Adipose tissue (tissue), 3 donors: ENCODE measurements around the gene FAM32A. TPM values are rescaled to one million over a fixed set of nuclear protein-coding genes. Genes with fewer than 3 reads are reported as not detected.

Experiments
- H3K27ac ChIP-seq: one replicate; pipeline ENCODE4 v1.5.1; 2013; ENCODE audit warnings: low read depth, low read length
- WGBS, 3 donors: extraction: QIAGEN DNeasy Blood & Tissue Kit; methylation state at CpG; one replicate each; pipeline ENCODE4 v1.1.7; 2013; 5-methylcytosine and 5-hydroxymethylcytosine counted together
- polyA plus RNA-seq, 3 donors: library from polyadenylated mRNA; stranded (reverse); fragments of 200-250 nt; gene quantifications; one replicate each; pipeline ENCODE4 v1.2.3, GENCODE V29; 2013
- donor health status: healthy with polysubstance abuse.
- donor health status: Bipolar disorder and iron deficiency.
- donor health status: healthy.

FAM32A gene
- polyA plus RNA-seq, 3 donors, result 41.8 to 107 (median 73.4) TPM

DNA sequence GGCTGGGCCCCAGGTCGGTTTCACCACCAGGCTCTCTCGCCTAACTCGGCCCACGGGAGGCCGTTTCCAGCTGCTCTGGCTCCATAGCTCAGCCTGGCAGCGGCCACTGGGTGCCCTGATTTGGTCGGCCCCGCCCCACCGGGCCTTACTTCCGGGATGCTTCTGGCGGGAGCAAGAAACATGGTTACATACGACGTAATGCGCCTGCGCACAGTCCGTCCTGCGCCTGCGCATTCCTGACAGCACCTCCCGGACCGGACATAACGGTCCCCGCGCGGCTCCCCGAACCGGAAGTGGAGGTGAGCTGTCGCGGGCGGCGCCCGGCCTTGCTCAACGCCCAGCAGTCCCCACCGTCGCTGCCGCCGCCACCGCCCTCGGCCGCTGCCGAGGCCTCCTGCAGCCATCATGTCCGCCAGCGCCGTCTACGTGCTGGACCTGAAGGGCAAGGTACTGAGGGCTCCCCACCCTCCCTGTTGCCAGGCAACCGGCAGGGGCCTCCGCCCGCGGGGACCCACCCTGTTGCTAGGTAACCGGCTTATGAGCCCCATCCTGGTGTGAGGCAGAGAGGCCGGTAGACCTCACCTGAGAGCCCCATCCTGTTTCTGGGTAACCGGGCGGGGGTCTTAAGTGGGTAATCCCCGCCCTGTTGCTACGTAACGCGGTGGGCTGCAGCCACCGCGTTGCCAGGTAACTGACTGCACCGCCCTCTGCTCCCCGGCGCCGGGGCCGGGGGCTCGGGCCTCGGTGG, 12.6 kb downstream of the FAM32A start, which contains the start of gene AP1M1:
TSS of gene AP1M1 (plus strand) at position 290 of the 748 bp plus-strand sequence. CDS start at position 406, 116 bp downstream.
- H3K27ac ChIP-seq, result no peak within 1 kb of the TSS
- WGBS, 3 donors, result 0% methylated on average over 63 to 65 of the region's 65 CpGs

DNA sequence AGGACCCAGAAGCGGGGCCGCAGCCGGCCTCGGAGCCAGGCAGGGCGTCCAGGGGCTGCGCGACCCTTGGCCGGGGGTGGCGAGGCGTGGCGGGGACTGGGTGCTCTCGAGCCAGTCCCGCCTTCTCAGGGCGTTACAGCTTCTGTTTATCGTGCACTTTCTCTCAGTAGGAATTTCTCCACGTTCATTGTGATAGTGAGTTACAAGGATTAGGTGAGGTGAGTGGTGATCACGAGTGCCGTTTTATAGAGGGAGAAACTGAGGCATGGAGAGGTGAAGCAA, 13.1 kb downstream of the FAM32A start:
- WGBS, 3 donors, result 1% methylated on average over 18 of the region's 18 CpGs
- no peak overlapping the region for H3K27ac ChIP-seq

DNA sequence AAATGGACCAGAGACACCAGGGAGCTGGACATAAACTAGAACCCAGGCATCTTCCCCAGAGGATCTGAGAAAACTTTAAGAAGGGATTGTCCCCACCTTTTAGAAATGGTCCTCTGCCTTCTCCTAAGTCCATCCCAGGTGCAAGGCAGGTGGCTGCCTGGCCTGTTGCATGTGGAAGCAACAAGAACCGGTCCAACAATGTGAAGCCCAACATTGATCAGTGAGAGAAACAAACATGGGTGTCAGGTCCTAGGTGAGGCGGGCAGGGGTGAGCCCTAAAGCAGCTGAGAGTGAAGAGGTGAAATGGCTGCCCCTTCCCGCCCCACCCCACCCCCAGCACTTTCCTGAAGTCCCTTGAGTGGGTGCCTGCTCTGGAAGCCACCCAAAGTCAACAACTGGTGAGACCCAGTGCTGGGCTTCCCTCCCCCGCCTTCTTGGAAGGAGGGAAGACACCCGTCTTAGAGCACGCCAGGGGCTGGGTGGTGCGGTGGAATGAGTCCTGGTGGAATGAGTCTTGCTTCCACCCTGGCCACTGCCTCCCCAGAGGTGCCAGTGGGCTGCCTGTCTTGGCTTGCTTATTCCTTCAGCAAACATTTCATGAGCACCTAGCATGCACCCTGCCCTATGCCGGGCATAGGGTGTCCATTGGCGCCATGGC, 14.2 kb downstream of the FAM32A start:
- no peak overlapping the region for H3K27ac ChIP-seq
- 81 to 87% (median 83%) methylated on average over 9 of the region's 9 CpGs for WGBS, 3 donors

DNA sequence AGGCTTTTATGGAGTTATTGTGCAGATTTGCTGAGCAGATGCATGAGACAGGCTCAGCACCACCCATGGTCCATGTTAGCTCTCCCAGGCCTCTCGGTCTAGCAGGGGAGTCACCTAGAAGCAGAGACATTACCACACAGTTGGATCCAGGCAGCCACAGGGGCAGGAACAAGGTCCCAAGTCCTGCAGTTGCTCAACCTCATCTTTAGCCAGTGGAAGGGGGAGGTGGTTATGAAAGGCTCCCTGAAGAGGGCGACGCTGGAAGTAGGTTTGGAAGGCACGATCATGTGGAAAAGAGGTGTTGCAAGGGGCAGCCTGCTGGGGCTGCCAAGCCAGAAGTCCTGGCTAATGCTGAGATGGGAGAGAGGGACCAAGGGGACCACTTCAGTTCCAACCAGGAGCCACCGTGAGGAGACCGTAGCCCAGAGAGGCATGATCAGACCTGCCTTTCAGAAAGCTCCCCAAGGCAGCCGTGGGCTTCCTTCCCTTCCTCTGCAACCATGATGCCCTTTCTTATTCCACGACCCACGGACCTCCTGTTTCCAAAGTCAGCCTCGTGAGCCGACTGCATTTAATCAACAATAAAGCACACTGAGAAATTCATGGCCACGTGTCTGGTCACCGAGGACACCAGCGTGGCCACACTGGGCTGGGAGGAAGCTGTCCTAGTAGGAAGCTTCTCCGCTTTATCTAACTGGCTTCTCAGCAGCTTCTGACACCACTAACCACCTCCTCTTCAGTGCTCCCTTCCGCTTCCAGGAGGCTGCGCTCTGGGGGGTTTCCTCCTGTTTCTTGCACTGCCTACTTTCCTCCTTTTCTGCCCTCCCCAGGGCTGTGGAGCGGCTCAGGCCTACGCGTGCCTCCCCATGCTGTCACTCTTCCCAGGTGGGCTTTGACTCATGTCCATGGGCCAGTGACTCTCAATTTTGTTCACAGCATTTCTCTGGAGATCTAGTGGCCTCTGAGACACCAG, 15.1 kb downstream of the FAM32A start:
- WGBS, 3 donors, result 58 to 82% (median 60%) methylated on average over 20 of the region's 20 CpGs
- H3K27ac ChIP-seq, result no peak overlapping the region

DNA sequence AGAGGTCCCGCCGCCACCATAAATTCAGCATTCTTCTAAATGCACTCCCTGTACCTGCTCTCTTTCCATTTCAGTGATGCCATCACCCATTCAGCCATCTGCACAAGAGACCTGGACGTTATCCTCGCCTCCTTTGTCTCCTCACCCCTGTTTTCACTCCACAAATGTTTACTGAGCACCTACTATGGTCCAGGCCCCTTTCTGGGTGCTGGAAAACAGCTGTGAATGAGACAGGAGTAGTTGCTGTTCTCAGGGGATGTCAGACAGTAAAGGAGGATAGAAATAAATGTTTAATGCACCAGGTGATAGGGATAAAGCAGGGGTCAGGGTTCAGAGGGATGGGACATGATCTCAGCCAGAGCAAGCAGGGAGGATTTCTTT, 15.8 kb downstream of the FAM32A start:
- H3K27ac ChIP-seq, result no peak overlapping the region
- WGBS, 3 donors, result 81 to 93% (median 88%) methylated on average over 4 of the region's 4 CpGs

DNA sequence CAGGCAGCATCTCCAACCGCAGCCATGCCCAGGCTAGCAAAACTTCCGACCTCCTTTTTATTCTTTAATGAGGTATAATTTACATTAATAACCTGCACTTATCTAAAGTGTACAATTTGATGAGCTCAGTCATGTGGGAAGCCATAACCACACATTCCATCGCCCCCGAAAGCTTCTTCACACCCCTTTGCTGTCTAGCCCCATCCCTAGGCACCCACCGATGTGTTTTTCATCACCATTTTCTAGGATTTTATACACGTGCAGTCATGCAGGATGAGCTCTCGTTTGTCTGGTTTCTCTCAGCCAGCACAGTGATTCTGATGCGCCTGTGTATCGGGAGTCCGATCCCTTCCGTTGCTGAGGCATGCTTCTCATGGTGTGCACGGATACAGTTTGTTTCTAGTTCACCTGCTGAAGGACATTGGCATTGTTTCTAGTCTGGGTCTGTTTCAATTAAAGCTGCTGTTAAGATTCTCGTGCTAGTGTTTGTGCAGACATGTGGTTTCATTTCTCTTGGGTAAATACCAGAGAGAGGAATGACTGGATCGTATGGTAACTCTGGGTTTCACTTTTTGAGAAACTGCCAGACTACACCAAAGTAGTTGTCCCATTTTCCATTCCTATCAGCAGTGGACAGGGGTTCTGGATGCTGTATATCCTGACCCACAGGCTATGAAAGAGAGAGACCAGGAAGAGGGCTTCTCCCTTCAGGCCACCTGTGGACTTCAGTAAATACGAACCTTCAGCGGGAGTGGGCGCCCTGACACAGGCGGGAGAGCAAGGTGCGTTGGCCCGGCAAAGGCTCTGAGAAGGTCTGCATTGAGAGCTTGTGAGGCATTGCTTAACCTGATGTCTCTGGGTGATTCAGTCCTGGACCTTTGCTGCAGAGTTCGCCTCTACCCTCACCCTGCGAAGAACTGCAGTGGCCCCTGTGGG, 17.4 kb downstream of the FAM32A start:
- 84 to 87% (median 84%) methylated on average over 22 of the region's 22 CpGs for WGBS, 3 donors
- no peak overlapping the region for H3K27ac ChIP-seq

DNA sequence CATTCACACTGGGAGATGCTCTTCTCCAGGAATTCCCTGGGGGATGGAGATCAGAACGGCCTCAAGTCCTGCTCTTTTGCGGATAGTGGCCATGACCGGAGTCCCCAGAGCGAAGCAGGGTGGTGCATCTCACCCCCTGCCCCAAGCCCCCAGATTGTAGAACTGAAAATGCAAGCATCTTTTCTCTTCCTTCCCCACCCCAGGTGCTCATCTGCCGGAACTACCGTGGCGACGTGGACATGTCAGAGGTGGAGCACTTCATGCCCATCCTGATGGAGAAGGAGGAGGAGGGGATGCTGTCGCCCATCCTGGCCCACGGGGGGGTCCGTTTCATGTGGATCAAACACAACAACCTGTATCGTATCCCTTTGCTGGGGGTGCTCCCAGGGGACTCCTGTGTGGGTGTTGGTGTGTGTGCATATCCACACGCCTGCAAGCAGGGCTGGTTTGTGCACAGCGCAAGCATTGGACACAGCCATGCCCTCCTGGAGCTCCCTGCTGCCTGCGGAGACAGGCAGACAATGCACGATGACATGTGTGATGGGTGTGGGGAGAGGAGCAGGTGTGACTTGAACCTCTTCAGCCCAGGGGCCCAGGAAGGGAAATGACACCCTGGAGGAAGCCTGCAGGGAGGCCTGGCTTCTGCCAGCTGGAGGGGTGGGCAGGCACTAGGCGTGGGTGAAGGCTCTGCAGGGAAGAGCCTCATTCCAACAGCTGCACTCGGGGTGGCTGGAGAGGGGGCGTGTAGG, 18.2 kb downstream of the FAM32A start:
- WGBS, 3 donors, result 89 to 91% (median 91%) methylated on average over 19 of the region's 19 CpGs
- H3K27ac ChIP-seq, result no peak overlapping the region

DNA sequence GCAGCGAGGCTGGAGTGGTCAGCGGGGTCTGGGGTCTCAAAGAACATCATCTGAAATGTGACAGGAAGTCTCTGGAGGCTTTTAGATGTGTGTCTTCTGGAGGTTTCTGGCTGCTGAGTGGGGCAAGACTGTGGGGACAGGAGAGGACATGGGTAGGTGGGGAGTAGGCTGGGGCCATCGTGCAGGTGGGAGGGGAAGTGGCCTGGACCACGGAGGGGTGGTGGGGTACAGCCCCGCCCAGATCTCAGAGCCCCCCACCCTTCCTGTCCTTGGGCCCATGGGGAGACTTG, 18.7 kb downstream of the FAM32A start:
- WGBS, 3 donors, result 87 to 89% (median 88%) methylated on average over 3 to 5 of the region's 5 CpGs
- no peak overlapping the region for H3K27ac ChIP-seq

DNA sequence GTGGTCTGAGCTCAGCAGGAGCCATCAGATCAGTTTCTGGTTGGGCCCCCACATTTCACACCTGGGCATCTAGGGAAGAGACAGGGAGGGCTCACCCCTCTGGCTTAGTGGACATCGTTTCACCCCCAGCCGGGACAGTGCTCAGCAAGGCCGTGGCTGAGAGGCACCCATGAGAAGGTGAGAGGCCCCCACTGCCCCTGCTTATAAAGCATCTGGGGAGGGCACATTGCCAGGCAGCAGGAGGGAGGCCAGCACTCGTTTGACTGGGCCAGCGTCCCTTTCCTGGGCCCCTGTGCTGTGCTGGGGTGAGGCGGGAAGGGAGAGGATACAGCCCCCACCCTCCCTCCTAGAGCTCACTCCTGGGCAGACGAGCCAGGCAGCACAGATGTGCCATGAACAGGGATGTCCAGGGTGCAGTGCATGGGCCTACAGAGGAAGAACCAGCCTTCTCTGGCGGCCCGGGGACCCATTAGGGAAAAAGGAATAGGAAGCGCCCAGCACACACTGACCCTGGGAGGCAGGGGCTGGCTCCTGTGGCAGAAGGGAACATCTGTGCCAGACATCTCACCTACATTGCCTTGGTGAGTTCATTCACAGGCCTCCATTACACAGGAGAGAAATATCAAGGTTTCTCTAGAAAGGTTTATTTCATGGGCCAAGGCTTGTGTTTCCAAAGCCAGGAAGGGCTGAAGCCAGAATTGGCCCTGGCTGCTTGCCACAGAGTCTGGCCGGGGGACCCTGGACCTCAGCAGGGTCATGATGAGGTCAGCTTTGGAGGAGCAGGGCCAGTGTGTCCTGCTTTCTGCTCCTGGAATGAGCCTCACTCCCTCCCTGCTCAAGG, 20.2 kb downstream of the FAM32A start:
- H3K27ac ChIP-seq, result no peak overlapping the region
- 64 to 72% (median 71%) methylated on average over 9 to 11 of the region's 11 CpGs for WGBS, 3 donors

DNA sequence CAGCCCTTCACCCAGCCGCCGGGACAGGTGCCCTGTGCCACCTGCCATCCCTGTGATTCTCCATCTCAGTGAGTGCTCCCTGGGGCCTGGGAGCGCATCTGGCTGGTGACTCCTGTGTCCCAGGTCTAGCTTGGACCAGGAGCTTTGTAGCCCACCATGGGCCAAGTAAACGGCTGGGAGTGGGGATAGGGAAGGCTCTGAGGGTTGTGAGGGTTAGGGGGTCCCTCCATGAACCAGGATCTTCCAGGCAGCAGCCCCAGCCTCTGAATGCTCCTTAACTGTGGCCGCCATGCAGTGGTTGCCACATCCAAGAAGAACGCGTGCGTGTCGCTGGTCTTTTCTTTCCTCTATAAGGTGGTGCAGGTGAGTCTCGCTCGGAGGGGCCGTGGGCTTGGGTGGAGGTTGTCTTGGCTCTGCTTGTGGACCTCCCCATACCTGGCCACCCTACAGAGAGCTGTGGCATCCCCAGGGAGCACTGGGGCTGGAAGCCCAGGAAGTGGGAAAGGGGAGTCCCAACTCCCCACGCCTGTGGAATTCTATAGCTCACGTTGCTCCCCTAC, 20.9 kb downstream of the FAM32A start:
- H3K27ac ChIP-seq, result no peak overlapping the region
- WGBS, 3 donors, result 86 to 89% (median 88%) methylated on average over 14 of the region's 14 CpGs

DNA sequence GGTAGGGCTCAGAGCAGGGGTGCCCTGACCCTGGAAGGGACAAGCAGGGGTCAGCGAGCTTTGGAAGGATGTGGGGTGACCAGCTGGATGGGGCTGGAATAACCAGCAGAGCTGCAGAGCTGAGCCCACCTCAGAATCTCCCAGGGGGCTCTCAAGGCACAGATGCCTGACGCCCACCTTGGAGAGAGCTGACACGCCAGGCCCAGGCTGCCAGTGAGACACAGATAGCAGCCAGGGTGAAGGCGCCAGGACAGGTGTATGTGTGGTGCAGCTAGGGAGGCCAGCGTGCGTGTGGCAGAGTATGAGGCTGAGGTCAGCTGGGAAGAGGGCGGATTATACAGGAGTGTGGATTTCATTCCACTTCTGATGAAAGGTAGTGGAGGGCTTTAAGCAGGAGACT, 21.4 kb downstream of the FAM32A start:
- H3K27ac ChIP-seq, result no peak overlapping the region
- 92 to 94% (median 94%) methylated on average over 7 of the region's 7 CpGs for WGBS, 3 donors

DNA sequence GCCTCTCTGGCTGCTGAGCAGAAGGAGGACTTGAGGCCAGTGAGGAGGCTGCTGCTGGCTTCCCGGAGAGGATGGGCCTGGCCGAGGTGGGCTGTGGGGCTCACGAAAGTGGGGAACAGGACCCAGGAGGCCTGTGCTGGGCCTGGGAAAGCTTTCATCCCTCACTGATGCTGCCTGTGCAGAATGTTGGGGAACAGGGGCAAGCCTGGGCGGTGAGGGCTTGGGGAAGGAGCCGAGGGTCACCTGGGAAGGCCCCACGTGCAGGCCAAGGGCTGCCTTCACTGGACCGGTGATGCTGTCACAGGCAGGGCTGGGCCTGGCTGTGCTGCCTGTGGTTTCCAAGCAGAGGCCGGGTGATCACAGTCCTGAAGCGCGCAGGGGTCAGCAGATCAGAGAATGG, 21.9 kb downstream of the FAM32A start:
- 92 to 93% (median 93%) methylated on average over 10 of the region's 10 CpGs for WGBS, 3 donors

DNA sequence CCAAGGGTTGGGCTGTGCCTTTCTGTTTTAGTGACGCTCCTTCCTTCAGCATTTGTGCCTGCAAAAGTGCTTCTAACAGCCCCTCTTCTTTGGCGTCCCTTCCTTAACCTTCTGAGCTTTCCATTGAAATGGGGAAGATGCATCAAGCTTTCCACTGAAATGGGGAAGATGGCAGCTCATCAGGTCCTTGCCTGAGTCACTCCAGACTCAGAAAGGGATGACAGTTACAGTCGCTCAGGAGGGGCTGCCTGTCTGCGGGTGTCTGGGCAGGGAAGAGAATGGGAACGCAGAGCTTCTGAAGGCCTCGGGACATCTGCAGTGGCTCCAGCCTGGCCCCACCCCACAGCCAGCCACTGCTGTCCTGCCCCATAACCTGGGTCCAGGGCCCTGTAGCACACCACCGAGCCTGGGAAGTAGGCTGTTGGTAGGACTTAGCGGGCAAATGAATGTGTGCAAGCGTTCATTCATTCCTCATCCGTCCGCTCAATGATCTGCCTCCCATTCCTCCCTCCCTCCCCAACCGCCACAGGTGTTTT, 22.3 kb downstream of the FAM32A start:
- WGBS, 3 donors, result 89 to 93% (median 89%) methylated on average over 12 of the region's 12 CpGs
- H3K27ac ChIP-seq, result no peak overlapping the region

More for the DNA sequence above, 21.9 kb downstream of the FAM32A start:
- no peak overlapping the region for H3K27ac ChIP-seq

DNA sequence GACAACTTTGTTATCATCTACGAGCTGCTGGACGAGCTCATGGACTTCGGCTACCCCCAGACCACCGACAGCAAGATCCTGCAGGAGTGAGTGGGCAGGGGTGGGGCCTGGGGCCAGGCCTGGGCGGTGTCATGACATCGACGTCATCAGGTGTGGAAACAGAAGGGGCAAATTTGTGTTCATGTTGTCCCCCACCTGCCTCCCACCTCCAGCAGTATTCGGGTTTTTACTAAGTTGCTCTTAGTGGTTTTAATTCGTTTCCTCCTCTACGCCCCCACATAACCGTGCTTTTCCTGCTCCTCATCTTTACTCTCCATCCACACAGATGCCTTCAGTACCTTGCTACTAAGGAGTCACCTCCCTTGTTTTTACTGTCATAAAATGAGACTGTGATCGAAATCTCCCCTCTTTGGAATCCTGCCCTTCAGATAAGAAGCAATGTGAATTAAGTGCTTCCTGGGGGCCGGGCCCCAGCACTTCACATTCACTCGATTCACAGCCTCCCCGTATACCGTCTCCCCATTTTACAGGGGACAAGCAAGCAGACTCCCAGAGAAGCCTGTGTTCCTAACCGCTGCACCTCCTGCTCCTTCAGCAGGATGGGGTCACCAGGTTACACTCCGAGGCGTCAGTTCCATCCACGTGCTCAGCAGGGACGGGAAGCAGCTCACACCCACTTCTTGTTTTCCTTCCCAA, 23.0 kb downstream of the FAM32A start:
- WGBS, 3 donors, result 85 to 88% (median 88%) methylated on average over 21 of the region's 21 CpGs
- no peak overlapping the region for H3K27ac ChIP-seq

DNA sequence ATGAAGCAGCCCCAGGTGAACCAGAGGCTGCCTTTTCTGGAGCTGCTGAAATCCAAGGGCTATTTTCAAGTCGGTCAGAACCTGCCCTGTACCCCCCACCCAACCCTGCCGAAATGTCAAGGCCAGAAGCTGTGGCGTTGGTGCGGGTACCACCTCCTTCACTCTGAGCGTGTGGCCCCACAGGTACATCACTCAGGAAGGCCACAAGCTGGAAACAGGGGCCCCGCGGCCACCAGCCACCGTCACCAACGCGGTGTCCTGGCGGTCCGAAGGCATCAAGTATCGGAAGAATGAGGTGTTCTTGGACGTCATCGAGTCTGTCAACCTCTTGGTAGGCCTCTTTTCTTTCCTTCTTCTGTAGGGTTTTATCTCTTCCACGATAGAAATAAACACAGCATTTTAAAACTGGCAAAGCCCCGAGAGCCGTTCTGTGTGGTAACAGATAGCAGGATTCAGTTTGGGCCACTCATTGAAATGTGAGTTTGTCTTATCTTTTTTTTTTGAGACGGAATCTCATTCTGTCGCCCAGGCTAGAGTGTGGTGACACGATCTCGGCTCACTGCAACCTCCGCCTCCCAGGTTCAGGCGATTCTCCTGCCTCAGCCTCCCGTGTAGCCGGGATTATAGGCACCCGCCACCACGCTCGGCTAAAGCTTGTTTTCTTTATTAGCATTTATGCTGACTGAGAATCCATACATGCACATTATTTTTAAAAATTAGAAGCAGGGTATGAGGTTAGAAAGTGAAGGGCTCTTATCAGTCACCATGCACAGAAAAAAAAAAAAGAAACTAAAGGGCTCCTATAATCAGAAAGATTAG, 23.8 kb downstream of the FAM32A start:
- 90 to 94% (median 92%) methylated on average over 29 of the region's 29 CpGs for WGBS, 3 donors
- H3K27ac ChIP-seq, result no peak overlapping the region
